HAP-1 (cell line): ENCODE measurements around the gene CERS6.

Source experiments
- DNase-seq, 2 experiments: peaks; one replicate each; pipeline ENCODE4 v3.0.0-alpha.2; 2016 to 2020; ENCODE audit warnings: low spot score in 2 of 2
- H3K27me3 ChIP-seq: fragments of 250-450 bp; sonication (Bioruptor Pico); 2 replicates; pipeline ENCODE4 v1.5.1; 2020; ENCODE audit warnings: low read depth, mild to moderate bottlenecking, moderate library complexity
- H3K36me3 ChIP-seq: fragments of 250-450 bp; sonication (Bioruptor Pico); replicated peaks from 2 replicates; pipeline ENCODE4 v1.5.1; 2020; ENCODE audit warnings: mild to moderate bottlenecking
- H3K4me1 ChIP-seq: fragments of 250-450 bp; sonication (Bioruptor Pico); 2 replicates; pipeline ENCODE4 v1.5.1; 2020; ENCODE audit warnings: mild to moderate bottlenecking
- H3K4me3 ChIP-seq: fragments of 250-450 bp; sonication (Bioruptor Pico); 2 replicates; pipeline ENCODE4 v1.5.1; 2020; ENCODE audit warnings: mild to moderate bottlenecking, moderate library complexity
- H3K9me3 ChIP-seq: fragments of 250-450 bp; sonication (Bioruptor Pico); 2 replicates; pipeline ENCODE4 v1.5.1; 2020; ENCODE audit warnings: mild to moderate bottlenecking, moderate library complexity
- in situ Hi-C: fragments of 300-500 bp; cut with MboI; formaldehyde crosslinking; loops from 3 replicates; pipeline ENCODE4 v1.14.3; 2020; ENCODE audit warnings: low sequenced_read_pairs, inconsistent platforms, mixed read lengths

CERS6 gene

DNA sequence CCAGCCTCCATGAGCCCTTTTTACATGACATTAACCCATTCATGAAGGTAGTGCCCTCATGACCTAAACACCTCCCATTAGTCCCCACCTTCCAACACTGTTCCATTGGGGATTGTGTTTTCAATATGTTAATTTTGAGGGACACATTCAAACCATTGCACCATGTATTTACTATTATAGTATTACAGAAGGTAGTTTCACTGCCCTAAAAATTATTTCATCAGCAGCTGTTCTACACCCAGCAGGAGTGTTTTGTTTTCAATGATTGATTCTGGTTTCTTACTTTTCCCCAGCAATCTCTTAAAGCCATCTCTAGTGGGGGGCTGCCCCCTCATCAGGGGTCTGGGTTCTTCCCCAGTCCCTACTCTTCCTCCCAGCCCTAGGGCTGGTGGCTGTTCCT lies 71.9 kb downstream of the CERS6 start:
- Histone ChIP-seq H3K4me1 (peaks cover 43% of the 10 kb centered on the region), H3K9me3 (no peaks in the 10 kb centered on the region), H3K27me3 (no peaks in the 10 kb centered on the region), H3K36me3 (no peaks in the 10 kb centered on the region), H3K4me3 (no peak overlapping the region)
- no peak for DNase-seq
- in situ Hi-C loops, result no loop called here

DNA sequence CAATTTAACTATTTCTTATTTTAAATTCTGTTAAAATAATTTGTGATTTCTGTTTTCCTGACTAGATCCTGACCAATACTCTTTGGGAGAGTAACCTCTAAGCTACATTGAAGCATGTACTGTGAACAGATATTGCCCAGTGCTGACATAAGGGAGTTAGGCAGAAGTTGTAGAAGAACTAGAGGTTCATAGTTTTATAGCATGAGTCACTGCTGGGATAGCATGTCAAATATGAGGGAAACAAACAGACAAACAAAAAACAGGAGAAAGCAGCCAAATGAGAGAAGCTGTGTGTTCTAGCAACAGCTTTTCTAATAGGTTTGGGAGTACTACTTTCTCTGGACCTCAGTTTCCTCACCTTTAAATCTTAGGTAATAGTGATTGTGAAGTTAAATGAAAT lies 72.4 kb downstream of the CERS6 start:
- in situ Hi-C loops, result no loop called here
- Histone ChIP-seq H3K36me3 (no peaks in the 10 kb centered on the region), H3K27me3 (no peaks in the 10 kb centered on the region), H3K4me1 (peaks cover 43% of the 10 kb centered on the region), H3K4me3 (no peak overlapping the region), H3K9me3 (no peaks in the 10 kb centered on the region)
- no peak for DNase-seq

DNA sequence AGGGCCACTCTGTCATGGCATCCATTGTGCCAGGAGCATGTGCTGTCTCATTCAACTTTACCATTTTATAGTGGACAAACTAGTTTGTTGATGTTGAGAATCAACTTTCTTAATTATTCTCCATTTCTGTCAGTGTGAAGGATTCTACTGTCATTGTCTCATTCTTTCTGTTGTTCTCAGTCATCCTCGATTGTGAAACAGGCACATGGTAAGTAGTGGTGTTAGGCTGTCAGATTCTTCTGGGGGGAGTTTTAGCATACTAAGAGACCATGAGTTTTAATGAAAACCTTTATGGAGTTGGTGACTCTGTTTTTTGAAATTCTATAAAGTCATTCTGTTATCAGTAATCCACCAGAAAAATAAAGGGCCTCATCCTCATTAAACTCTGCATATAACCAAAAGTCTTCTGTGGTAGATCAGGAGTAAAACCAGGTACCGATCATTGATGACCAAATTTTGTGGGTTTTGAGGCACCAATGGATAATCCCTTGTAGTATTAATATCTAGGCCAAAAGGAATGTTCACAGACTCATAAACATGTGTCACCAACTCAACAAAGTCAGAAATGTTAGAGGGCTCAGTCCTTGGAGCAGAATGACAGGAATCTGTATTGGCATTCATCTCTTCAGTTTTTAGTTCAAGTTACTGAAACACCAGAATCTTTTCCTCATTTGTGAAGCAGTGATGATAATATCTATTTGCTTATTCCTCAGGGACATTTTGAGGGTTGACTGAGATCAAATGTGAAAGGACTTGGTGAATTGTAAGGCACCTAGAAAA lies 73.2 kb downstream of the CERS6 start:
- no peaks in the 10 kb centered on the region for H3K9me3 ChIP-seq
- peak in 1 of 2 experiments; percentile 80 for DNase-seq
- no peaks in the 10 kb centered on the region for H3K27me3 ChIP-seq
- in situ Hi-C loops, result no loop called here
- H3K4me3 ChIP-seq, result no peak overlapping the region
- no peaks in the 10 kb centered on the region for H3K36me3 ChIP-seq
- peaks cover 43% of the 10 kb centered on the region for H3K4me1 ChIP-seq

DNA sequence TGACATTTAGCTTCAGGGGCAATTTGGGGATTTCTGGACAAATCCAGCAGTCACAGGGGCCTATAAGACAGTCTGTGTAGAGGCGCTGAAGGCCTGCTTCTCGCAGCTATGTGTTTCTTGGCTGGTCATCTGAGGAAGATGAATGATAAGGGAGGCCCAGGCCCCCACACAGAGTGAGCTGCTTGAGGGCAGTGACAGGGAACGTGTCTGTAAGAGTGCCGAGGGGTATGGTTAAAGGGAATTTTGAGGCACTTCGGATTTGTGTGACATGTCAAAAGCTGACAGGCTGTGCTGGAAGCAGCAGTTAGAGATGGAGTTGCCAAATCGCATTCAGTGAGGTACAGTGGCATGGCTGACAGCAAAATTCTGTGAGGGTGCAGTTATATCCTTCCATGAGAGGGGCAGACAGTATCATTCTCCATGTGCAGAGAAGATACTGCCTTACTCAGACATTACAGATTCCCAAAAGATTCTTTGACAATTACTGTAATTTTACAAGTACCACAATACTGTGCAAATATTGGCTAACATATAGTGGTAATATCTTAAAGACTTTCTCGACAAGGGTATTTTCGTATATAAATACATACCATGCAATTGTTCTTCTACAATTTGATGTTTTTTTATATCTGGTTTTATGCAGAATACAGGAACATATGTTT lies 74.0 kb downstream of the CERS6 start:
- DNase-seq, result peak in 1 of 2 experiments; percentile 63
- Histone ChIP-seq H3K27me3 (no peaks in the 10 kb centered on the region), H3K4me3 (no peak overlapping the region), H3K4me1 (peaks cover 41% of the 10 kb centered on the region), H3K9me3 (no peaks in the 10 kb centered on the region), H3K36me3 (no peaks in the 10 kb centered on the region)
- in situ Hi-C loops, result no loop called here

DNA sequence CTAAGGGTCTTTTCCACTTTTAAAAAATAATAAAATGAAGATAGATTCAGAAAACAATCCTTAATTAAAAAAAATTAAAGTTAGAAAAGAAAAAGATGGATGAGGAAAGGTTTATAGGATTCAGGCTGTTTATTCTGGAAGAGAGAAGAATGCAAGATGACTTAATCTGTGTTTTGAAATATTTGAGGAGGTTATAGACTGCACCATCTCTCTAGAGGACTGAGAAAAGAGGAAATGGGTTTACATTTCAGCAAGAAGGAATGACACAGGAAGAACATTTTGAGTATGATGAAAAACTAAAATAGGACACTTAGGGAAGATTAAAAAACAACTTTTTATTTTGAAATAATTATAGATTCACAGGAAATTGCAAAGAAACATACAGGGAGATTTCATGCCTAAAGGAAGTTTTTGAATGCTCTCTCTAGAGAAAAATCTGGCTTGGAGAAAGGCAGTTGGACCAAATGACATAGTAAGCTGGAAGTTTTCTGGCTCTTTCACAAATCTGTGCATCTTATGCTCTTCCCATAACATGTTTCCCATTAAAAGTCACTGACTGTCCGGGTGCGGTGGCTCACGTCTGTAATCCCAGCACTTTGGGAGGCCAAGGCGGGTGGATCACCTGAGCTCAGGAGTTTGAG lies 75.0 kb downstream of the CERS6 start:
- Histone ChIP-seq H3K9me3 (no peaks in the 10 kb centered on the region), H3K4me1 (peaks cover 33% of the 10 kb centered on the region), H3K27me3 (no peaks in the 10 kb centered on the region), H3K4me3 (no peak overlapping the region), H3K36me3 (no peaks in the 10 kb centered on the region)
- no peak for DNase-seq
- in situ Hi-C loops, result no loop called here

DNA sequence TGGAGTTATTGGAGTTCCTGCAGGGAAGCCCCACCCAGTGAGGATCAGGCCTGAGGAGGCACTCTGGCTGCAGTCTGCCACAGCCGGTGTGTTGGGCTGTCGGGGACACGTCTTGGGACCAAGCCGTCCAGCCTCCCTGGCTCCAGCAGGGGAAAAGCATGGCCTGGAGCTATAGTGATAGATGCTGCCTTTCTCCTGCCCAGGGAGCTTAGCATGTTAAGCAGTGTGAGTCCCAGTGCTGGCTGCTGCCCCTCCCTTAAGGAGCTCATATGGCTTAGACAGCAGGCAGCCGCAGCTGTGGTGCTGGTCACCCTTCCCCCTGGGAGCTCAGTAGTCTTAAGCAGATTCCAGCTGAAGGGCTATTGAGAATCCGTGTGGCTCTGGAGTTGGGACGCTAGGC lies 78.9 kb downstream of the CERS6 start:
- Histone ChIP-seq H3K27me3 (no peaks in the 10 kb centered on the region), H3K4me3 (no peak overlapping the region), H3K4me1 (peaks cover 11% of the 10 kb centered on the region), H3K36me3 (no peaks in the 10 kb centered on the region), H3K9me3 (no peaks in the 10 kb centered on the region)
- DNase-seq, result peak in 1 of 2 experiments; percentile 19
- in situ Hi-C loops, result no loop called here

DNA sequence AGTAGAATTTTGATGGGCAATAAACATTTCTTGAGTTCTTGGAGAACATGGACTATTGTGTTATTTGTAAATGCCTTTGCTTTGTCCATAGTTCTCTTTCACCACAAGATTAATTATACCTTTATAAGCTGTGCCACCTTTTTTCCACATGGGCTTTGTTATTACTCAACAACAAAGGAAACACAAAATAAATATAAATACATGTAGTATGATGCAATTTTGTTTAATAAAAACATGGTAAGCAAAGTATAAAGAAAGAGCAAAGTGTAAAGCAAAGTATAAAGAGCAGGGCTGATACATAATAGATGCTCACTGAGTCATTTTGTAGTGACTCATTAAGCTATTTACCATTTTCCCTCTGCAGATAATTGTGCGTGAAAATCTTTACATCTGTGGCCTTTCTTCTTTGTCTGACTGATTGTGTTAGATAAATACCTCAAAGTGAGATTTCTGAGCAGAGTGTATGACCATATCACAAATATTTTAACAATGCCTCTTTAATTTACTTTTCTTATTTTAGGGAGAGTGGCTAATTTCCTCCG lies 80.9 kb downstream of the CERS6 start:
- Histone ChIP-seq H3K27me3 (no peaks in the 10 kb centered on the region), H3K9me3 (no peaks in the 10 kb centered on the region), H3K4me3 (no peak overlapping the region), H3K36me3 (no peaks in the 10 kb centered on the region), H3K4me1 (no peaks in the 10 kb centered on the region; the same call in 1 of the 2 replicates)
- peak in 1 of 2 experiments; percentile 35 for DNase-seq
- in situ Hi-C loops, result no loop called here

DNA sequence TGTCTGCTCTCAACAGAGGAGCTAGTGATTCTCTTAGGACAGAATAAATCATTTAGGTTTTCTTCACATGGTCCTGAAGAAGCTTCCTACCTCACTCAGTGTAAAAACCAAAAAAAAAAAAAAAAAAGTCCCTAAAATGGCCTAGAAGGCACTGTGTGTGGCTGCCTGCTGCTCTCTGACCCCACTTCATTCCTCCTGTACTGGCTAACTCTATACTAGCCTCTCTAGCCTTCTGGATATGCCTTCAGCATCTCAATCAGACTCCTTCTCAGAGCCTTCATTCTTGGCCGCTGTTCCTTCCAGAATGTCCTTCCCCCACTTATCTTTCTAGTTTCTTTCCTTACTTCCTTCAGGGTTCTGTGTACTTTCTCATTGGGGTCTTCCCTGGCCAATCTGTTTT lies 82.1 kb downstream of the CERS6 start:
- in situ Hi-C loops, result no loop called here
- Histone ChIP-seq H3K27me3 (no peaks in the 10 kb centered on the region), H3K4me3 (no peak overlapping the region), H3K4me1 (no peaks in the 10 kb centered on the region; the same call in 1 of the 2 replicates), H3K9me3 (no peaks in the 10 kb centered on the region), H3K36me3 (no peaks in the 10 kb centered on the region)
- no peak for DNase-seq

DNA sequence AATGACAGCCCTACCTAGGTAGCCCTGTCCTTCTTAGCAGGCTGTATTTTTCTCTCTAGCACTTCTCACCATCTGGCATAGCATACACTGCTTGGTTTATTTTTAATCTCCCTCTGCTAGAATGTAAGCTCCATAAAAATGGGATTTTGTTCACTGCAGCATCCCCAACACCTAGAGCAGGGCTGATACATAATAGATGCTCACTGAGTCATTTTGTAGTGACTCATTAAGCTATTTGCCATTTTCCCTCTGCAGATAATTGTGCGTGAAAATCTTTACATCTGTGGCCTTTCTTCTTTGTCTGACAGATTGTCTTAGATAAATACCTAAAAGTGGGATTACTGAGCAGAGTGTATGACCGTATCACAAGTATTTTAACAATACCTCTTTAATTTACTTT lies 82.5 kb downstream of the CERS6 start:
- DNase-seq, result no peak

DNA sequence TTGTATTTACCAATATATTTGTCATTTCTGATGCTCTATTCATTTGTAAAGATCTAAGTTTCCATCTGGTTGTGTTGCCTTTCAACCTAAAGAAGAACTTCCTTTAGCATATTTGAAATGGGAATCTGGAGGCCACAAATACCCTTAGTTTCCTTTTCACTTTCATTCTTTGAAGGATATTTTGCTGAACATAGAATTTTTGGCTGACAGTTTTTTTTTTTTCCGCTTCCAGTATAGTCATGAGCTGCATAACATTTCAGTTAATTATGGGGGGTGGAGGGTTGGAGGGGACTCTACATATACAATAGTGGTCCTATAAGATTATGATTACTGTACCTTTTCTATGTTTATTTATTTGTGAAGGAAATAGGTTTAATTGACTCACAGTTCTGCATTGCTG lies 83.9 kb downstream of the CERS6 start:
- H3K27me3 ChIP-seq, result no peaks in the 10 kb centered on the region
- no peaks in the 10 kb centered on the region for H3K36me3 ChIP-seq
- H3K4me1 ChIP-seq, result no peaks in the 10 kb centered on the region; the same call in 1 of the 2 replicates
- H3K4me3 ChIP-seq, result no peak overlapping the region
- no peaks in the 10 kb centered on the region for H3K9me3 ChIP-seq
- in situ Hi-C loops, result no loop called here
- no peak for DNase-seq

More for the DNA sequence above, 82.5 kb downstream of the CERS6 start:
- H3K9me3 ChIP-seq, result no peaks in the 10 kb centered on the region
- H3K27me3 ChIP-seq, result no peaks in the 10 kb centered on the region
- in situ Hi-C loops, result no loop called here
- H3K36me3 ChIP-seq, result no peaks in the 10 kb centered on the region
- no peak overlapping the region for H3K4me3 ChIP-seq
- H3K4me1 ChIP-seq, result no peaks in the 10 kb centered on the region; the same call in 1 of the 2 replicates

DNA sequence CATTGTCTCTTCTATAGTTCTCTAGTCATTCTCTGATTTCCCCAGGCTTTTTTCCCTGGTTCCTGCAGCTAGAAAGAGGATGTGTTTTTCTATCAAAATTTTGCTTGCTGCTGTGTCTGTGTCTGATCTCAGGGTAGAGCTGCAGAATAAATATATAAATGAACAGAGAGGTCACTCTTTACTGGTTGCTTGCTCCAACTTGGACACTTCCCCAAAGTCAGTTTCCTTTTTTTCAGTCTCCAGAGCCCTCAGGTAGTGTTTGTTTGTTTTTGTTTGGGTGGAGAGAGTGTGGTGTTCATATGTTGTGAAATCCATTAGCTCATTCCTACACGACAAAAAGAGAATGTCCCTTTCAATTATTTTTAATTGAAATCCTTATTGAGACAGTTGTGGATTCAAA lies 85.8 kb downstream of the CERS6 start:
- in situ Hi-C loops, result no loop called here
- H3K4me3 ChIP-seq, result no peak overlapping the region
- DNase-seq, result no peak
- no peaks in the 10 kb centered on the region for H3K36me3 ChIP-seq
- H3K27me3 ChIP-seq, result no peaks in the 10 kb centered on the region
- H3K9me3 ChIP-seq, result no peaks in the 10 kb centered on the region
- H3K4me1 ChIP-seq, result no peaks in the 10 kb centered on the region

DNA sequence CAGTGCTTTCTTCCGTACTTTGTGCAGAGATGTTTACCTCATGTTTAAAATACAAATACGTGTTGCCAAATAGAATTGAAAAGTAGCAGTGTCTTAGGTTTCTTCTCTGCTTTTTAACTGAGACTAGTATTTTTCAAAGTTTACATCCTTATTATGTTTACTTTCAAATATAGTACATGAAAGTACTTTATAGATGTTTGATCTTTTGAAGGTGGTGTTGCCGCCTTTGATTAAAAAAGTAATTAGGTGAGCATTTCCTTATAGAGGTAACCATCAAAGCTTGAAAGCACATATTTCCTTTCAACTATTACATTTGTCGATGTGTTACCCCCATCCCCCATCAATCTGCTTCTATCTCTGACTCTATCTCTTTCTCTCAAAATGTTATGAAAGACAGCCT lies 87.0 kb downstream of the CERS6 start:
- no peak for DNase-seq
- in situ Hi-C loops, result no loop called here
- Histone ChIP-seq H3K9me3 (no peaks in the 10 kb centered on the region), H3K4me1 (no peaks in the 10 kb centered on the region), H3K36me3 (no peaks in the 10 kb centered on the region), H3K27me3 (no peaks in the 10 kb centered on the region), H3K4me3 (no peak overlapping the region)

DNA sequence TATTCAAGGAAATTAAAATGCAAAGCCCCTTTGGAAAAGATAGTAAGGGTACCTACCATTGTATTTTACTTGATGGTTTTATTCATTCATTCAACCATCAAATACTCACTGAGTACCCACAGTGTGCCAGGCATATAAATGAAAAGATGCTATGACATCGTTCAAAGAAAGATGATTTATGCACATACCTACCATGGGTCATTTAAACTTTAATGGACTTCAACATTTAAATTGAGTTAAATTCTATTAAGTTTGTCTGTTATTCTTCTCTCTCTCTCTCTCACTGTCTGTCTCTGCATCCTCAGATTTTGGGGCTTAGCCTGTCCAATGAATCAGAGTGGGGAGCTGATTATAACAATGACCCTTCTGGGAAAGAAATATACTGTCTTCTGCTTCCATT lies 87.9 kb downstream of the CERS6 start:
- Histone ChIP-seq H3K9me3 (no peaks in the 10 kb centered on the region), H3K36me3 (no peaks in the 10 kb centered on the region), H3K4me1 (no peaks in the 10 kb centered on the region), H3K4me3 (no peak overlapping the region), H3K27me3 (no peaks in the 10 kb centered on the region)
- in situ Hi-C loops, result no loop called here
- DNase-seq, result no peak
